ENCODE measurements around the gene ZNF19.

The ZNF19 gene

DNA sequence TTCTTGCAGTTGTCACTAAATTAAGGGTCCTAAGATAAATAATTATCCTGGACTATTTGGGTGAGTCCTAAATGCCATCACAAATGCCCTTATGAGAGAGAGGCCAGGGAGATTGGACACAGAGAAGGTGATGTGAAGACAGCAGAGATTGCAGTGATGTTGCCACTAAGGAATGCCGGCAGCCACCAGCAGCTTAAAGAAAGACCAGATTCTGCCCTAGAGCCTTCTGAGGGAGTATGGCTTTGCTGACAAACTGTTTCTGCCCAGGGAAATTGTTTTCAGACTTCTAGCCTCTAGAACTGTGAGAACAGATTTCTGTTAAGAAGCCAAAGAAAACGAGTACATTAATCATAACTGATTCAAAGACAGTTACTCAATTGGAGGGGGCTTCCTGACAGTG, 17.1 kb downstream of the ZNF19 start:
- WGBS (ENCODE audit: insufficient coverage, insufficient read length): no CpG with 5 or more reads among the region's 2 CpGs
- Histone ChIP-seq H3K9me3 (ENCODE audit: control insufficient read depth, insufficient read depth, low read length) (no peaks in the 10 kb centered on the region), H3K36me3 (ENCODE audit: control insufficient read depth, insufficient read depth, low read length) (no peaks in the 10 kb centered on the region)

DNA sequence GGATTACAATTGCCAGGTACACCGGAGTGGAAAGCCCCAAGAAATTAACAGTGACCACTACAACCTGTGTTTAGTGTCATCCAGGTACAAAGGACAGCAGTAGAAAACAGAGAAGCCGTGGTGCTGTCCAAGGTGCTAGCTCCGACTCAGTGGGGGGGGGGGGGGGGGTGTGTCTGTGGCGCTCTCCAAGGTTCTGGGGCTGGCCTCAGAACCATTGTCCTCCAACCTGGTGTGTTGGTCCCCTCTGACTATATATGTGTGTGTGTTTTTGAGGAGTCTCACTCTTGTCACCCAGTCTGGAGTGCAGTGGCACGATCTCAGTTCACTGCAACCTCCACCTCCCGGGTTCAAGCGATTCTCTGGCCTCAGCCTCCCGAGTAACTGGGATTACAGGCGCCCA, 21.3 kb downstream of the ZNF19 start:
- no peaks in the 10 kb centered on the region for H3K36me3 ChIP-seq (ENCODE audit: control insufficient read depth, insufficient read depth, low read length)
- H3K9me3 ChIP-seq (ENCODE audit: control insufficient read depth, insufficient read depth, low read length): no peaks in the 10 kb centered on the region
- no CpG with 5 or more reads among the region's 9 CpGs for WGBS (ENCODE audit: insufficient coverage, insufficient read length)
- no peak overlapping the region for H3K4me3 ChIP-seq (ENCODE audit: low read length)
- no peaks in the 10 kb centered on the region for H3K27me3 ChIP-seq (ENCODE audit: control insufficient read depth, insufficient read depth, low read length)
- DNase-seq (ENCODE audit: low read depth, low spot score): no peak
- no peak overlapping the region for H3K27ac ChIP-seq (ENCODE audit: low read length)
- no peaks in the 10 kb centered on the region for H3K4me1 ChIP-seq (ENCODE audit: control insufficient read depth, insufficient read depth, low read length)

More for the DNA sequence above, 17.1 kb downstream of the ZNF19 start:
- Histone ChIP-seq H3K27ac (ENCODE audit: low read length) (no peak overlapping the region), H3K27me3 (ENCODE audit: control insufficient read depth, insufficient read depth, low read length) (no peaks in the 10 kb centered on the region), H3K4me1 (ENCODE audit: control insufficient read depth, insufficient read depth, low read length) (no peaks in the 10 kb centered on the region), H3K4me3 (ENCODE audit: low read length) (no peak overlapping the region)
- DNase-seq (ENCODE audit: low read depth, low spot score): no peak

- Histone ChIP-seq H3K27me3 (ENCODE audit: control insufficient read depth, insufficient read depth, low read length) (no peaks in the 10 kb centered on the region), H3K4me1 (ENCODE audit: control insufficient read depth, insufficient read depth, low read length) (no peaks in the 10 kb centered on the region), H3K27ac (ENCODE audit: low read length) (no peak overlapping the region), H3K9me3 (ENCODE audit: control insufficient read depth, insufficient read depth, low read length) (no peaks in the 10 kb centered on the region), H3K36me3 (ENCODE audit: control insufficient read depth, insufficient read depth, low read length) (no peaks in the 10 kb centered on the region), H3K4me3 (ENCODE audit: low read length) (no peak overlapping the region)
- no CpG with 5 or more reads among the region's 1 CpG for WGBS (ENCODE audit: insufficient coverage, insufficient read length)
- no peak for DNase-seq (ENCODE audit: low read depth, low spot score)
These were observed 24.9 kb downstream of the ZNF19 start for GRCh38 chr16:71464231-71464630.

DNA sequence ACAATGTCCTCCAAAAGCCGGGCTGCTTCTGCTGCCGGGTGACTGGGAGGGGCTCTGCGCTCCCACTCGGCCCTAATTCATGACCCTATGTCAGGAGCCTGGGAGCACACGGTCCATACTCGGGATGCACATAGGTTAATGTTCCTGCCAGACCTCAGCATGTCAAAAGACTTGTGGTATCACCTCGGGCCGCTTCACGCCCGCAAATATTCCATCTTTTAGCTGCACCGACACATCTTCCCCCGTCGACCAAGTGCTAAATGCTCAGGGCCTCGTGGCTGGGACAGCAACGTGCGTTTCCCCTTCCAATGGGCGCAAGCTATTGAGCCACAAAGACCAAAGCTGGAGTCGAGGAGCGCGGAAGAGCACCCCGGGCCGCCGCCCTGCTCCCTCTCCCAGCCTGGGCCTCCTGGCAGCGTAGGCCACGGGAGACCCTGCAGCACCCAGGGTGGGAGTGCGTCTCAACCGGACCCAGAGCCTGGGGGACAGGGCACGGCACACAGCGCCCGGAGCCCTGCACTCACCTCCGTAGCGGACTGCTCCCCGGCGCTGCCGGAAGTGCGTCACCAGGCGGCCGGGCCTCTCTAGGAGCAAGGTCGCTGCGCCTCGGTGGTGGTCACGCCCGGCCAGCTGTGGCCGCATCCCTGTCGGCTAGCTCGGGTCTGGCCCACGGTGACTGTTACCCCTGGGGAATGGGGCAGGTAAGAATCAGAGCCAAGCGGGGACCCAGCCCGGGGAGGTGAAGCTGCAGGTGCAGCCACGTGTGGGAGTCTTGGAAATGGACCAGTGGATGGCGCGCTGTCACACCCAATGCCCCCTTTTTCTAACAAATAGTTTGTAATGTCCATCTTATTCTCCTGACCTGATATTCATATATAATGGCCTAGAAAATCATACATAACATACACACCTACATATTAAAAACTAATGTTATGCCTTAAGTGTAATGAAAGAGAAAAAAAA, 27.2 kb downstream of the ZNF19 start, which contains the start of gene ZNF23:
Gene ZNF23, minus strand, starts transcription at position 562 of the 963 bp plus-strand sequence. CDS start 5,451 bp downstream, outside the sequence.
- Histone ChIP-seq H3K4me1 (ENCODE audit: control insufficient read depth, insufficient read depth, low read length) (no peaks in the 10 kb centered on the region), H3K27me3 (ENCODE audit: control insufficient read depth, insufficient read depth, low read length) (no peaks in the 10 kb centered on the region), H3K27ac (ENCODE audit: low read length) (no peak within 1 kb of the TSS), H3K9me3 (ENCODE audit: control insufficient read depth, insufficient read depth, low read length) (no peaks in the 10 kb centered on the region), H3K36me3 (ENCODE audit: control insufficient read depth, insufficient read depth, low read length) (no peaks in the 10 kb centered on the region), H3K4me3 (ENCODE audit: low read length) (peak within 1 kb of the TSS; percentile 77)
- DNase-seq (ENCODE audit: low read depth, low spot score): no peak
- no CpG with 5 or more reads among the region's 52 CpGs for WGBS (ENCODE audit: insufficient coverage, insufficient read length)

DNA sequence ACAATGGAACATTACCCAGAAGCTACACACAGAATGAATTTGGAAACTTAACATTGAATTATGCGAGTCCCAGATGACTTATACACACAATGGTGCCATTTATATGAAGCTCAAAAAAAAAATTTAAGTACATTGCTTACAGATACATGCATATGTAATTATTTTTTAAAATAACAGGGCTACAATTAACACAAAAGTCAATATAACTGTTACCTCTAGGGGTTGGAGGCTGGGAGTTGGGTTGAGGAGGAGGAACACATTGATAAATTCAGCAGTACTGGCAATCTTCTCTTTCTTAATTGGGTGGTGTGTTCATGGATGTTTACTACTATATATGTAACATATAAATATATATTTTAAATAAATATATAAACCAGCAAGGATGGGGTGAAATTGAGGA, 28.2 kb downstream of the ZNF19 start:
- Histone ChIP-seq H3K27me3 (ENCODE audit: control insufficient read depth, insufficient read depth, low read length) (no peaks in the 10 kb centered on the region), H3K9me3 (ENCODE audit: control insufficient read depth, insufficient read depth, low read length) (no peaks in the 10 kb centered on the region), H3K27ac (ENCODE audit: low read length) (no peak overlapping the region), H3K4me3 (ENCODE audit: low read length) (no peak overlapping the region), H3K36me3 (ENCODE audit: control insufficient read depth, insufficient read depth, low read length) (no peaks in the 10 kb centered on the region), H3K4me1 (ENCODE audit: control insufficient read depth, insufficient read depth, low read length) (no peaks in the 10 kb centered on the region)
- DNase-seq (ENCODE audit: low read depth, low spot score): no peak
- no CpG with 5 or more reads among the region's 1 CpG for WGBS (ENCODE audit: insufficient coverage, insufficient read length)

DNA sequence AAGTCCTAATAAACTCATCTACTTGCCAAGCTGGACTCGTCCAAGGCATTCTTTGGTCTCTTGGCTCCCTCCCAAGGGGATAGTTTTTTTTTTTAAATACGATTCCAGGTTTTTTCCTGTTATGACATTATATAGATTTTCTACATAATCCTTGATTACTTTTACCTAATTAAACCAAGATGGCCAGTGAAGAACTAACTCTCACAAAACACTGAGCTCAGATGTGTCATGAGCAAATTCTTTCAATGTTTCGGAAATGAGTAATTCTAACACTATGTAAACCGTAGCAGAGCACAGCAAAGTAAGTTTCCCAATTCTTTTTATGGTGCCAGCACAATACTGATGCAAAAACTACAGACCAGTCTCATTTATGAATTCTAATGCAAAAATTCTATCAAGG, 28.9 kb downstream of the ZNF19 start:
- Histone ChIP-seq H3K27me3 (ENCODE audit: control insufficient read depth, insufficient read depth, low read length) (no peaks in the 10 kb centered on the region), H3K36me3 (ENCODE audit: control insufficient read depth, insufficient read depth, low read length) (no peaks in the 10 kb centered on the region), H3K4me3 (ENCODE audit: low read length) (no peak overlapping the region), H3K27ac (ENCODE audit: low read length) (no peak overlapping the region), H3K9me3 (ENCODE audit: control insufficient read depth, insufficient read depth, low read length) (no peaks in the 10 kb centered on the region), H3K4me1 (ENCODE audit: control insufficient read depth, insufficient read depth, low read length) (no peaks in the 10 kb centered on the region)
- WGBS (ENCODE audit: insufficient coverage, insufficient read length): no CpG with 5 or more reads among the region's 4 CpGs
- no peak for DNase-seq (ENCODE audit: low read depth, low spot score)

DNA sequence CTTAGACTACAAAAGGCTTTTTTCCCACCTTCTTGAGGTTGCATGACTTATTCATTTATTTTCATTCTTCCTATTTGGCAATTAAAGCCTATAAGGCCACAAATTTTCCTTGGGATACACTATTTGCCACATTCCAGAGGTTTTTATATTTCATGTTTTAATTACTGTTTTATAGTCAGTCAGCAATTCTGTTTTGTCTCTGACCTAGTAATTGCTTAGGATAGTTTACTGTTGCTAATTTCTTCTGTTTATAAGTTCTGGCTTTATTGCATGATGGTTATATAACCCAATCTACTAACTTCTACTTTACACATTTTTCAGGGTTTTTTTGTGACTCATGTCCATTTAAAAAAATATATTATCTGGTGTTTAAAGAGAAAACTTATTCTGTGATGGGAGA, 29.6 kb downstream of the ZNF19 start:
- no peaks in the 10 kb centered on the region for H3K9me3 ChIP-seq (ENCODE audit: control insufficient read depth, insufficient read depth, low read length)
- no peaks in the 10 kb centered on the region for H3K4me1 ChIP-seq (ENCODE audit: control insufficient read depth, insufficient read depth, low read length)
- no peak overlapping the region for H3K27ac ChIP-seq (ENCODE audit: low read length)
- H3K36me3 ChIP-seq (ENCODE audit: control insufficient read depth, insufficient read depth, low read length): no peaks in the 10 kb centered on the region; the same call in 1 of the 2 replicates
- no peaks in the 10 kb centered on the region for H3K27me3 ChIP-seq (ENCODE audit: control insufficient read depth, insufficient read depth, low read length)
- no peak overlapping the region for H3K4me3 ChIP-seq (ENCODE audit: low read length)
- DNase-seq (ENCODE audit: low read depth, low spot score): no peak

GRCh38 chr16:71456801-71457200, 32.3 kb downstream of the ZNF19 start:
- H3K9me3 ChIP-seq (ENCODE audit: control insufficient read depth, insufficient read depth, low read length): no peaks in the 10 kb centered on the region
- no peak overlapping the region for H3K4me3 ChIP-seq (ENCODE audit: low read length)
- H3K27ac ChIP-seq (ENCODE audit: low read length): no peak overlapping the region
- no CpG with 5 or more reads among the region's 4 CpGs for WGBS (ENCODE audit: insufficient coverage, insufficient read length)
- H3K27me3 ChIP-seq (ENCODE audit: control insufficient read depth, insufficient read depth, low read length): no peaks in the 10 kb centered on the region
- H3K4me1 ChIP-seq (ENCODE audit: control insufficient read depth, insufficient read depth, low read length): no peaks in the 10 kb centered on the region
- DNase-seq (ENCODE audit: low read depth, low spot score): no peak
- H3K36me3 ChIP-seq (ENCODE audit: control insufficient read depth, insufficient read depth, low read length): no peaks in the 10 kb centered on the region; the same call in 1 of the 2 replicates

DNA sequence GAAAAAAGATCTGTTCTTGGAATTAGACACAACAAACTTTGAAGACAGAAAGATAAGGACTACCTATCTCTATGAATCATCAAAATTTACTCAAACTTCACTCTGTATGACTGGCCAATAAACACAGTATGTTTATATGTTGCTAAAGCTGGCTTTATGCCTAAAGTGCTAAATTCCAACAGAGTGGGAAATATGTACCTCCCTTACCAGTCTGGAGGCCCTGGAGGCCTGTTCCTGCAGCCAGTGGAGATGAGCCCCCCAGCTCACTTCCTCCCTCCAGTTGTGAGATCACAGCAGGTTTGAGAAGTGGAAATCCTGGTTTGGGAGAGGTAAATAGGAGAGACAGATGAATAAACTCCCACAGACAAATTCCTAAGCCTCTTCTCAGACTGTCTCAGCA, 36.1 kb downstream of the ZNF19 start:
- Histone ChIP-seq H3K4me3 (ENCODE audit: low read length) (no peak overlapping the region), H3K4me1 (ENCODE audit: control insufficient read depth, insufficient read depth, low read length) (no peaks in the 10 kb centered on the region), H3K9me3 (ENCODE audit: control insufficient read depth, insufficient read depth, low read length) (peaks cover 11% of the 10 kb centered on the region), H3K27ac (ENCODE audit: low read length) (no peak overlapping the region), H3K36me3 (ENCODE audit: control insufficient read depth, insufficient read depth, low read length) (peaks cover 14% of the 10 kb centered on the region), H3K27me3 (ENCODE audit: control insufficient read depth, insufficient read depth, low read length) (no peaks in the 10 kb centered on the region)
- no peak for DNase-seq (ENCODE audit: low read depth, low spot score)

DNA sequence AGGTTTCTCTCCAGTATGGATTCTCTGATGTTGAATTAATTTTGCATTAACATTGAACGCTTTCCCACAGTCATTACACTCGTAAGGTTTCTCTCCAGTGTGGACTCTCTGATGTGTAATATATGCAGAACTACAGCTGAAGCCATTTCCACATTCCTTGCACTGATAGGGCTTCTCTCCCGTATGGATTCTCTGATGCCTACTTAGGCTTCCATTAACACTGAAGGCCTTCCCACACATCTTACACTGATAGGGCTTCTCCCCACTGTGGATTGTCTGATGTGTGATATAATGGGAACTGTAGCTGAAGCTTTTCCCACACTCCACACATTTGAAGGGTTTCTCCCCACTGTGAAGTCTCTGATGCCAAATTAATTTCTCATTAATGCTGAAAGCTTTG, 40.1 kb downstream of the ZNF19 start:
- no peak overlapping the region for H3K27ac ChIP-seq (ENCODE audit: low read length)
- H3K4me3 ChIP-seq (ENCODE audit: low read length): no peak overlapping the region
- H3K27me3 ChIP-seq (ENCODE audit: control insufficient read depth, insufficient read depth, low read length): no peaks in the 10 kb centered on the region
- H3K9me3 ChIP-seq (ENCODE audit: control insufficient read depth, insufficient read depth, low read length): peaks cover 12% of the 10 kb centered on the region
- H3K36me3 ChIP-seq (ENCODE audit: control insufficient read depth, insufficient read depth, low read length): peaks cover 15% of the 10 kb centered on the region; the same call in 1 of the 2 replicates
- no peak for DNase-seq (ENCODE audit: low read depth, low spot score)
- no CpG with 5 or more reads among the region's 3 CpGs for WGBS (ENCODE audit: insufficient coverage, insufficient read length)
- no peaks in the 10 kb centered on the region for H3K4me1 ChIP-seq (ENCODE audit: control insufficient read depth, insufficient read depth, low read length)

Measured in iPS DF 6.9 (cell line).